SH-SY5Y (cell line): ENCODE data around the gene MAPKAPK3.

Source experiments
- GATA2 ChIP-seq: IDR thresholded peaks from 2 replicates; pipeline ENCODE4 v1.6.1; 2011; ENCODE audit warnings: mild to moderate bottlenecking, low read depth, low read length
- GATA3 ChIP-seq: IDR thresholded peaks from 2 replicates; pipeline ENCODE4 v1.6.1; 2011; ENCODE audit warnings: low read depth, mild to moderate bottlenecking, low read length, moderate library complexity

DNA sequence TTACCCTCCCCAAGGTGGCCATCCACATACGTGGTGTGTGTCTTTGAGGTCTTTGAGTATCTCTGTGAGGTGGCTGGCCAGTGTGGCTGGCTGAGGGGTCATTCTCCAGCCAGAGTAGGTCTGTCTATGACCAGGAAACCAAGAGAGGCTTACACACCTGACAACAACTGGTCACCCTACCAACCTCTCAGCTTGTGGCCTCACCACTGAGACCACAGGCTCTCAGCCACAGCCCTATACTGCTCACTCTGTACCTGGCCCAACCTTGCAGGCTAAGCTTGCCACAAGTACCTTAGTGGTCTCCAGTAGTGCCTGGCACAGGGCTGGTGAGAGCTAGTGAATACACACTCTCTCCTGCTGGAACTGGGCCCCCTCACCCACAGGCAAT lies 42.5 kb upstream of the MAPKAPK3 start:
- TF ChIP-seq GATA3 (no peak), GATA2 (no peak)
